Mononuclear cell (primary cell): ENCODE data around the gene BEGAIN. TPM values are rescaled to one million over a fixed set of nuclear protein-coding genes. Genes with fewer than 3 reads are reported as not detected.

Experiments used
- H3K27me3 ChIP-seq: 2 replicates; pipeline ENCODE4 v1.6.0; 2011; ENCODE audit warnings: low read length, control low read depth; ENCODE audit not compliant: insufficient read depth
- H3K4me1 ChIP-seq: 2 replicates; pipeline ENCODE4 v1.5.1; 2011; ENCODE audit warnings: mild to moderate bottlenecking, low read length, control low read depth; ENCODE audit not compliant: insufficient read depth
- H3K4me3 ChIP-seq: 2 replicates; pipeline ENCODE4 v1.5.1; 2011; ENCODE audit warnings: mild to moderate bottlenecking, low read length, moderate library complexity
- H3K9me3 ChIP-seq: 2 replicates; pipeline ENCODE4 v1.5.1; 2011; ENCODE audit warnings: low read depth, mild to moderate bottlenecking, control low read depth, low read length
- total RNA-seq: library from RNA; depleted of rRNA; stranded (reverse); fragments of >200 nt; gene quantifications from one replicate; pipeline ENCODE4 v1.2.3, GENCODE V29; 2012

BEGAIN gene
- total RNA-seq, 1 donor = 0.73 TPM

GRCh38 chr14:100551056-100551455 lies 36.2 kb downstream of the BEGAIN start:
- no peaks in the 10 kb centered on the region for H3K9me3 ChIP-seq
- H3K27me3 ChIP-seq = no peaks in the 10 kb centered on the region
- H3K4me3 ChIP-seq = no peak overlapping the region
- H3K4me1 ChIP-seq = peaks cover 21% of the 10 kb centered on the region

GRCh38 chr14:100549834-100550625 lies 37.2 kb downstream of the BEGAIN start:
- Histone ChIP-seq H3K9me3 (no peaks in the 10 kb centered on the region), H3K4me3 (no peak overlapping the region), H3K4me1 (peaks cover 21% of the 10 kb centered on the region)

GRCh38 chr14:100548939-100549338 lies 38.3 kb downstream of the BEGAIN start:
- H3K4me1 ChIP-seq = peaks cover 21% of the 10 kb centered on the region
- H3K9me3 ChIP-seq = no peaks in the 10 kb centered on the region
- no peak overlapping the region for H3K4me3 ChIP-seq
- no peaks in the 10 kb centered on the region for H3K27me3 ChIP-seq

More at GRCh38 chr14:100549834-100550625, 37.2 kb downstream of the BEGAIN start:
- H3K27me3 ChIP-seq = no peaks in the 10 kb centered on the region

- peaks cover 21% of the 10 kb centered on the region for H3K4me1 ChIP-seq
- no peak overlapping the region for H3K4me3 ChIP-seq
- H3K9me3 ChIP-seq = no peaks in the 10 kb centered on the region
- no peaks in the 10 kb centered on the region for H3K27me3 ChIP-seq
Observed at GRCh38 chr14:100548295-100548655, 38.9 kb downstream of the BEGAIN start.

GRCh38 chr14:100547633-100548294 lies 39.5 kb downstream of the BEGAIN start:
- H3K4me3 ChIP-seq = no peak overlapping the region

GRCh38 chr14:100546051-100546443 lies 41.2 kb downstream of the BEGAIN start:
- H3K4me3 ChIP-seq = no peak overlapping the region
- H3K4me1 ChIP-seq = peaks cover 21% of the 10 kb centered on the region
- no peaks in the 10 kb centered on the region for H3K27me3 ChIP-seq
- H3K9me3 ChIP-seq = no peaks in the 10 kb centered on the region

More at GRCh38 chr14:100547633-100548294, 39.5 kb downstream of the BEGAIN start:
- Histone ChIP-seq H3K9me3 (no peaks in the 10 kb centered on the region), H3K27me3 (no peaks in the 10 kb centered on the region), H3K4me1 (peaks cover 21% of the 10 kb centered on the region)

- H3K9me3 ChIP-seq = no peaks in the 10 kb centered on the region
- peaks cover 21% of the 10 kb centered on the region for H3K4me1 ChIP-seq
- H3K27me3 ChIP-seq = no peaks in the 10 kb centered on the region
- no peak overlapping the region for H3K4me3 ChIP-seq
Observed at GRCh38 chr14:100545359-100545758, 41.9 kb downstream of the BEGAIN start.

GRCh38 chr14:100544506-100545141 lies 42.6 kb downstream of the BEGAIN start:
- Histone ChIP-seq H3K9me3 (no peaks in the 10 kb centered on the region), H3K4me1 (peaks cover 21% of the 10 kb centered on the region), H3K4me3 (no peak overlapping the region), H3K27me3 (no peaks in the 10 kb centered on the region)

GRCh38 chr14:100543471-100544455 lies 43.5 kb downstream of the BEGAIN start:
- H3K4me3 ChIP-seq = no peak overlapping the region
- H3K27me3 ChIP-seq = no peaks in the 10 kb centered on the region
- H3K9me3 ChIP-seq = no peaks in the 10 kb centered on the region
- peaks cover 21% of the 10 kb centered on the region for H3K4me1 ChIP-seq

GRCh38 chr14:100542619-100543205 lies 44.5 kb downstream of the BEGAIN start:
- Histone ChIP-seq H3K9me3 (no peaks in the 10 kb centered on the region), H3K27me3 (no peaks in the 10 kb centered on the region), H3K4me3 (no peak overlapping the region), H3K4me1 (peaks cover 12% of the 10 kb centered on the region)

GRCh38 chr14:100541621-100542560 lies 45.3 kb downstream of the BEGAIN start:
- Histone ChIP-seq H3K9me3 (no peaks in the 10 kb centered on the region), H3K4me1 (peaks cover 4% of the 10 kb centered on the region), H3K4me3 (no peak overlapping the region), H3K27me3 (no peaks in the 10 kb centered on the region)

- Histone ChIP-seq H3K9me3 (no peaks in the 10 kb centered on the region), H3K4me3 (no peak overlapping the region), H3K4me1 (no peaks in the 10 kb centered on the region)
Observed at GRCh38 chr14:100540926-100541620, 46.1 kb downstream of the BEGAIN start.

More at GRCh38 chr14:100540926-100541620, 46.1 kb downstream of the BEGAIN start:
- H3K27me3 ChIP-seq = no peaks in the 10 kb centered on the region
